Panc1 (cell line): ENCODE measurements around the gene MACF1.
"Not testable (repeated sequence)": the region's sequence is repeated elsewhere in the genome, so short reads cannot be mapped to it uniquely, and the experiment has no call there.

Experiments
- CTCF ChIP-seq: fragments of 450-650 bp; IDR thresholded peaks from 2 replicates; pipeline ENCODE4 v1.5.1; 2017; ENCODE audit warnings: mild to moderate bottlenecking
- POLR2AphosphoS5 ChIP-seq: IDR thresholded peaks from 2 replicates; pipeline ENCODE4 v1.6.1; 2012; ENCODE audit warnings: mild to moderate bottlenecking, low read depth, low read length, moderate library complexity
- REST ChIP-seq, 2 experiments: IDR thresholded peaks; 2 replicates each; pipeline ENCODE4 v1.6.1; 2011 to 2012; ENCODE audit warnings: low read depth in 2 of 2, control low read depth in 1 of 2, low read length in 1 of 2, mild to moderate bottlenecking in 1 of 2, moderate library complexity in 1 of 2; ENCODE audit not compliant: insufficient read depth in 1 of 2

- not testable (repeated sequence) for TF ChIP-seq CTCF; REST (IDR thresholded peaks at IDR 0.05; ENCODE audit: insufficient read depth in 1 of 2, low read depth in 2 of 2, low read length in 1 of 2); POLR2AphosphoS5
Measured at GRCh38 chr1:39475551-39475950, 271.1 kb downstream of the MACF1 start.
